SKM-1 (cell line): ENCODE measurements around the gene CTNND2.
"Not testable (repeated sequence)": the region's sequence is repeated elsewhere in the genome, so short reads cannot be mapped to it uniquely, and the experiment has no call there.

Experiments
- DNase-seq: peaks from one replicate; lab custom pipeline; 2025; ENCODE audit not compliant: unreplicated experiment; lab: John Stamatoyannopoulos, UW

CTNND2 gene

DNA sequence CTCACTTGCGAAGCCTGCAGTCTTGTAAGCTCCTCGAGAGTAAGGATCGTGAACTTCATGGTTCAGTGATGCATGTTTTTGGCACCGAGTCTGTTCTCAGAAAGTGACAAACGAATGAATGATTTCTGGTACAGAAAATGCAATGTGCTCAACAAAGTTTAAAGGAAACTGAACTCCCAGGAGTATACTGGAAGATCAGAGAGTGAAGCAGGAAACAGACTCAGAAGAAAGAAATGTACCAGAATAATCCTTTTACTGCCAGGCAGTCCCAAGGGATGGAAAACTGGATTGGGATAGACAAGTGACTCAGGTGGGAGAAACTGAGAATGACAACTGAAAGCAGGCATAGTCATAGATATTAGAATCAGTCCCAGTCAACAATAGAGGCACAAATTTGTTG lies 420.6 kb downstream of the CTNND2 start:
- DNase-seq = no peak

DNA sequence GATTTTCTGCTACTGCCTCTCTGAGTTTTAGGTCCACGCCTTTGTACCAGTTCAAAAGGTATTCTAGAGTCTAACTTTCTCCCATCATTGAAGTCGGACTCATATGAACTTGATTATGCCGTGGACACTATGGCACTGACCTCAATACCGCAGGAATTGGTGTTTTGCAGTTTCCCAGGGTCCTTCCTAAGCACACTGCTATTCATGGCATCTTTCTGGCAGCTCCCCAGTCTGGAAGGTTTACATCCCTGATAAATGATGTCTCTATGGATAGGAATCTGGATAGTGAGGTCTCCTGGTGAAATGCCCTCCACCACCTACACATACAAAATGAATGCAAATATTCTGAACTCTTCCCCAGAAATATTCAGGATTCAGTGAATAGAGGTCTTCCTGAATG lies 422.2 kb downstream of the CTNND2 start:
- no peak for DNase-seq

DNA sequence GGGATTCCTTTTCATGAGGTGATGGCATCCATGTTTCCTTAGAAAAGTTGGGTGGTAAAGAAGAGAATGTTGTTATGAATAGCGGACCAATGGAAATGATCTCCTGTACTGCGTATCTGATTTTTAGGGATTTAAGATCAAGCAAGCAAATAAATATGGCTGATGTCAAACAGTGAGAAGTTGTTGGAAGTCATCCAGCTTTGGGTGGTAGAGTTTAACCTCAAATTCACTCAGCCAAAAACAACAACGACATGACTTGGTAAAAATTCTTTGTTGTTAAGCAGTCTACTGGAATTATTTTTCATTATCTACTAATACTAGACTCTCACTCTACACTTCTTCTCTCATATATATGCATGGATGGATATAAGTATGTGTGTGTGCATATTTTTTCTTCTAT lies 426.5 kb downstream of the CTNND2 start:
- no peak for DNase-seq

DNA sequence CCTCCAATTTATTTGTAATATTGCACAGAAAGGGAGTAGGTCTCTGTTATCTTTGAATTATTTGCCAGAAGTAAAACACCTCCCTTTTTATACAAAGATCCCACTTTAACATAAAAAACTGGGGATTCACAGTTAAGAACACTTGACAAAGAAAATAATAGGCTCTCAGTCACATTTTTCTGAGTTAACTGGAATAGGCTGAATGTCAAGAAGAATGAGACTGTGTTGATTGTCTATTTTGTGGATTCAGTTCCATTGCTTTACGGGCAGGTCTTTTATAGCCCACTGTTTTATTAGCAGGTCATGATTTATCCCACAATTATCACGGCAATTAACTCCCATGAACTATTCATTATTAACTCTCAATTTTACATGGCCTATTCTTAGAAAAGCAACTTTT lies 427.4 kb downstream of the CTNND2 start:
- DNase-seq = no peak

DNA sequence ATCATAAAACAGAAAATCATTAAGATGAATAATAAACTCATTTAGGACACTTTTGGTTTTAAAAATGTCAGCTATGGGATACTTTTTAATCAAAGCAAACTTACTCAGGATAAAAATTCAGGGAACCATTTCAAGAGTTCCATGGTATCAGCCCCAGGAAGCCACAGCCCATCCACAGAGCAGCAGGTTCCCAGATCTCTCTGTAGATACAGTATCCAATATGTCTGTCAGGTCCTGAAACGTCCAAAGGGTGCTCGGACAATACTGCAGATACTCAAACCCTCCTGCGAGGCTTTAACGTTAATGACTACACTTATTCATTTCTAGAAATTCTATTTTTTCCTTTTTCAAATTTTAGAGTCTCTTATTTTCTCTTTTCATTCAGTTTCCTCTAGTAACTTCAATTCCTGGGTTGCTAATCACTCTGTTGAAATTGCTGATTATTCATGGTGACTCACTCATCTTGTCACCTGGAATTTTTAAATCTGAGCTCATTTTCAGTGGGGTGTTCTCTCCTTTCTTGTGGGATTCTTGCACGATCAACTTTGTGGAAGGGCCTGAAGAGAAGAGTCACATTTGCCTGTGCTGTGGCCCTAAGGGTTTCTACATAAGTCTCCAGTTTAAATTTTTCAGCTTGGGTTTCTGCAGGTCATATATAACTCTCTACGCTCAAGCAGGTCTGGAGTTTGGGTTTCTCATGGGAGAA lies 435.8 kb downstream of the CTNND2 start:
- no peak for DNase-seq

DNA sequence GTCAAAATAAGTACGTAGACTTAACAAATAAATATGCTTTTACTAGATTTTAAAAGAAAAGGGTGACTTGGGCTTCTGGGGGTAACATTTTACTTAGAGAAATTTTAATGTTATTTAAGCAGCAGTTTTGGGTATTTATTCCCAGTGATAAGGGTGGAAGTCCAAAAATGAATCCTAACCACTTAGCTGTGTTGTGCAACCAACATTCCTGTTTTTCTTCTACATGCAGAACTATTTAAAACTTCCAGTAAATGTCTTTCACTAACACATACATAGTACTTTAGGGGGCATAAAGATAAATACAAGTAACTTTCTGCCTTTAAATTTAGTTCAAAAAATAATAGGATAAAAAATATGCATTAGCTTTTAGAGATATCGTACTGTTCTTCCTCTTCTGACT lies 436.7 kb downstream of the CTNND2 start:
- no peak for DNase-seq

DNA sequence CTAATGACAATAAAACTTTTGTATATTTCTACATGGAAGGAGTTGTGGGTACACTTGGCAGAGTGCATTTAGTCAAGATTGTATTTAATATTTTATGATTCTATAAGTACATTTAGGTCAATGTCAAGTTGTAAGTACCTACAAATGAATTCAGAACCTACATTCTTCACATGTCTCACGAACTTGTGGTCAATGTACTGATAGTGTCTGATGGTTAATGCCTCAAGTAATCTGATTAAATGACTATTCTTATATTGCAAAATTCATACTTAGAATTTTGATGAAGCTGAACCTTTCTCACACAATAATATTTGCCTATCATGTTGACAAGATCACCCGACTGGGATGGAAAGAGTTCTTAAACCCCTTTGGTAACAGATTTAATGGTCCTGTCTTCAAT lies 444.5 kb downstream of the CTNND2 start:
- DNase-seq = no peak

DNA sequence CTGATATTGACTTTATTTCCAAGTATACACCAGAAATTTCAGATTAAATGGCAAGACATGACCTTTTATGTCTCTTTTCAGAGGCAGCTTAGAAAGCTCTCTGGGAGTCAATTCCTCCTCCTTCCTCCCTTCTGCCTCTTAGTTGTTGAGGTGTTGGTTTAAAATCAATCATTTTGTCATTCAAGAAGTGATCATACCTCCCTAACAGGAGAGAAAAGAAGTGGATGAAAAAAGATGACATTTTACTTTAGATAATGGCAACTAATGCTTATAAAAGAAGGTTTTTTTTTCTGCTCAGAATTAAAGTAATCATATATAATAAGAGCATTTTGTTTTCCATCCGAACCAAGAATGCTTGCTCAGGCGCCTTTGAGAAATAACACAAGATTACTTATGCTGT lies 448.7 kb downstream of the CTNND2 start:
- DNase-seq = no peak

DNA sequence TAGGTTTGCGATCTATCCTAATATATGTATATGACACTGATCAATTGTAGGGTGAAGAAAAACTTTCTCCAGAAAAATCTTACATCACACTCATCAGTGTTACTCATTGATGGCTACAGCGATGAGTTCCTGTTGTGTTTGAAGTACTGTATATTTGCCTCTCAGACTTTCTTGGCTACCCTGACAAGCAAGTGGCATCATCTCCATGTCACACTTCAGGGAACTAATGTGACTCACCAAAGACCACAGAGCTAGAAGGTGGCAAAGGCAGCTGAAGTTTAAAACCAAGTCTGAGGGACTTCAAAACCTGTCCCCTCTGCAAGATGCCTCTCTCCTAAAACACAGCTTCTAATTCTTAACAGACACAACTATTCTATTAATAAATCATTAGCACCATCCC lies 451.4 kb downstream of the CTNND2 start:
- DNase-seq = no peak

DNA sequence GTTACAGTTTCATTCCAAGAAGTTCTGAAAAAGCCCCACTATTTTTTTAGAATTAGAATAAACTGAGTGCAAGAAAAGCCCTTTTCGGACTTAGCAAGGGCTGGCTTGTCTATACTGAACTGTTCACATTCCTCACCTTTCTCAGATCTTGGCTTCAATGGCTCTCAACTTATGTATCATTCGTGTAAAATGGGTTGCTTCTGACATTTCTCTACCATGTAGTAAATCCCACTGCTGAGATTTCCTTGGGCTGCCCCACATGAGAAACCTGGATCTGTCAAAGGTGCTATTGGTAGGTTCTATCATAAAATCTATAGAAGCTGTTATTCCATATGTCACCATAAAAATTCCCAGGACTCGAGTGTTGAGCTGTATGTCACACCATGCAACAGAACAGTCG lies 454.3 kb downstream of the CTNND2 start:
- no peak for DNase-seq

DNA sequence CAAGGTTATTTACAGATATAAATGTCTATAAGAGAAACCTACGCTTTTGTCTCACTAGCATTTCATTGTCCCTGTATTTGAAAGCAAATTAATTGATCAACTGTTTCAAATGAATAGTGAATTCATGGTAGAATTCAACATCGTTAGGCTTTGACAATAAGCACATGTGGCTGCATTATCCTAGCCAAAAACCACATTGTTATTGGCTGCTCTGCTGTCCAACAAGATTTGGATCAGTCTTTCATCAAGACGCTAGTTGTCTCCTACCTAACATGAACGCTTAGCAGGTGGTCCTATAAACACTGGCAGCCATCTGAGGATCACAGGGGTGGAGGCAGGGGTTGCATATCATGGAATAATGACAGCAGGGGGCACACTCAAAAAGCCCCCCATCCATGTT lies 455.0 kb downstream of the CTNND2 start:
- no peak for DNase-seq

DNA sequence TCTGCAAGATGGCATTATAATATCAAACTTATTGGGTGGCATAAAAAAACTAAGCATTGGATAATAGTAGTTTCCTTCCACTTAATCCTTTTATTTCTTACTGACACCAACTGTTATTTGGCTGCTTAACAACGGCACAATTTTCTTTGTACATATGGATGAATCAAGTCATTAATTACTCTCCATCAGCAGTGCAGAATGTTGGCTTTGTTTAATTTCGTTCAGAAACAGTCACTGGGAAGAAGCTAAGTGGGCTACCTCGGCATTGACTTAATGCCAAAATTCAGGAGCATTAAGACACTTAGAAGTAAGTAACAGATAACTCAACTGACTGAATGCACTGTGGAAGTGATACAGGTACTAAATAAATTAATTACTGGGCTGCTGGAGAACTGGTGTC lies 460.4 kb downstream of the CTNND2 start:
- no peak for DNase-seq

DNA sequence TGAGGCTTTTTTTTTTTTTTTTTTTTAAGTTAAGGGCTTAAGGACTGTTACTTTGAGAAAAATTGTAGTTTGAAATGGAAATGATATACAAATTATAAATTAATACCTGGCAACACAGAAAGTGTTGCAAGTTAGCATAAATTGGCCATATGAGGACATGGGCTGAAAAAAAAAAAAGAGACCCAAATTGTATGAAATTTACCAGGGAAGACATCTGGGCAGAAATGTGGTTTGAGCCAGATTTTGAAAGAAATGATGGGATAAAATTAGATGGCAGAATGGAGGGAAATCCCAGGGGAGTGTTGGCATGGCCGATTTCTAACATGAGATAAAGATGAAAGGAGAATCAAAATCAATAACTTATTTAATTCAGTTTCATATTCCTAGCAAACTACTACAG lies 472.1 kb downstream of the CTNND2 start:
- no peak for DNase-seq

DNA sequence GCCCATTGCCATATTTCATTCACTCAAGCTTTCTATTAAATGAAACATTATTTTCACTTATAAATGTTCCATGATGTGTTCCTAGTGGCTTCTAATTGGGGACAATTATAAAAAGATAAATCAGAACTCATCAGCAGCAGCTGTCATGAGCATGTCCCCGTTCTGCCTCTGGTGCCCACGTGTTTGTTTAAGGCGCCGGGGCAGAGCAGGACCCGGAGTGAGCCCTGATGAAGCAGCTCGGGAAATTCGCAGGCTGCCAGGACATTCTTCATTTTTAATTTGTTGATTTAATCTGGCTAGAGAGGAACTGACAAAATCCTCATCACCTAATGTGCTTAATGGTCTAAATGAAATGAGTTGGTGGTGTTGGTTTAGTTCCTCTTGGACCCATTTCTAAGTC lies 475.0 kb downstream of the CTNND2 start:
- DNase-seq = no peak

DNA sequence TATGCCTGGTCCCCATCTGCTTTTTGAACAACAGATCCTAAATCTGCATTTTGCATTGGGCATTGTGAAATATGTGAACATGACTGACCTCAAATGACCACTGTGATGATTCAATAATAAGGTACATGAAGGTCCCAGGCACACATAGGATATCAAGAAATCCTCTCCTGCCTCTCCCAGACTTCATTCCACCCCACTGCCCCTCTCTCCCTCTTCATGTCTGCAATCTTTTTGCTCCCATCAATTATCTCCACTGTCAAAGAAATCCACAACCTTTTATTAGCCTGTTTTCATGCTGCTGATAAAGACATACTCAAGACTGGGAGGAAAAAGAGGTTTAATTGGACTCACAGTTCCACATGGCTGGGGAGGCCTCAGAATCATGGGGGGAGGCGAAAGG lies 476.7 kb downstream of the CTNND2 start:
- DNase-seq = no peak

DNA sequence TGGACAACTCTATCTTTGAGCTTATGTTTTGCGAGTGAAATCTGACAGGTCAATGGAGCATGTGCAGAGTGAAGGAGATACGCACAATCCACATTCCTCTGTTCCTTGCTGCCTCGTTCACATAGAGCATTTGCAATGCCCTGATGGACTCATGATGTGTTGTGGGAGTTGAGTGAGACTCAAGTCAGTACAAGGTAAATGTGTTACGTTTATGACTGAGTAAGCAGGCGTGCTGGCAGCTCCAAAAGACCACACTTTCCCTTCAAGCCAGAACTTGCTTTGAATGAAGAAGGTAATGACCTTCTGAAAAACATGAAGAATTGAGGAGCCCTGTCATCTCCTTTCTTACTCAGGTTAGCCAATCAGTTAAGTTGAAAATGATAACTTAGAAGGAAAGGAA lies 477.8 kb downstream of the CTNND2 start:
- no peak for DNase-seq

DNA sequence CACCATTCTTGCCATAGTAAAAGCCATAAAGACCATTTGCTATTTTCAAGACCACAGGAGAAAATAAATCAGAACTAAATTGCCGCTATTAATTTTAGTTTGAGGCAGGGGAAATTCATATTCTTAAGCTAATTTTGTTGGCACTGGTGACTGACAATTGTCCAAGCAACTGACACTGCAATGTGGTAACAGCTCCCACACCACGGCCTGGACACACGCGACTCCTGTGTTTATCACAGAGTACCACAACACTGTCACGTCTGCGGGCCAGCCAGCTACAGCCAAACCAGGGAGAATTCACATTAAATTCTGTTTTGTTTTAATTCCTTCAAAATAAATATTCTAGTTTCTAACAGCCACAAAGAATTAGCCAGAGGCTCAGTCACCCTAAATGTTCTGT lies 481.9 kb downstream of the CTNND2 start:
- no peak for DNase-seq

DNA sequence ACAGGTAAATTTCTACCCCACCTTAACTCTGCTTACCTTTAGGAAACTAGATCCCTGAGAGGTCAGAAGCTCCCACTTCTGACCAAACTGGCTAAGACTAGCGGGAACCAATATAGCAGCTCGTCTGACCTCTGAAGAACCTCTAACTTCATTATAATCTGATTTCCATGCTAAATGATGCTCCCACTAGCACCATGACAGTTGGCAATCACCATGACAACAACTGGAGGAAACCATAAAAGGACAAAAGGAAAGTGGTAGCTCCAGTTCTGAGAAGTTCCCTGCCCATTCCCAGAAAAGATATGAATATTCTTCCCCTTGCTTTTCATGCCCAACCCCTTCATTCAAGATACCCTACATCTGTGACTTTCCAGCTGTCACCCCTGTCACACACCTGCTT lies 483.3 kb downstream of the CTNND2 start:
- DNase-seq = no peak

DNA sequence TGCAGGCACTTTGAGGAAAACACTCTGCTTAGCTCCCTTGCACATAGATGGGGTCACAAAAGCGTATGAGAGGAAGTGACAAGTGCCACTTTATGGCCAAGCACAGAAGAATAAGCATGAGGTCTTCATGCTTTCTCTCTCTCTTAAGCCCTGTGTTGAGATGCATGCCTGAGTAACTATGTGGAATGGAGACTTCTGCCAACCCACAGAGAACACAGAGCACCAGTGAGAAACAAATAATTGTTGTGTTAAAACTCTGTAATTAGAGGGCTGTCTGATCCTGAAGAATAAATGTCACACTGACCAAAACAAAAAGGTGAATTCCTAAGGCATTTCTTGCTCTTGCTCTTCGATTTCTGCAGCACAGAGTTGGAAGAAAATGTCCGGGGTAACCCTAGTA lies 488.5 kb downstream of the CTNND2 start:
- DNase-seq = no peak

DNA sequence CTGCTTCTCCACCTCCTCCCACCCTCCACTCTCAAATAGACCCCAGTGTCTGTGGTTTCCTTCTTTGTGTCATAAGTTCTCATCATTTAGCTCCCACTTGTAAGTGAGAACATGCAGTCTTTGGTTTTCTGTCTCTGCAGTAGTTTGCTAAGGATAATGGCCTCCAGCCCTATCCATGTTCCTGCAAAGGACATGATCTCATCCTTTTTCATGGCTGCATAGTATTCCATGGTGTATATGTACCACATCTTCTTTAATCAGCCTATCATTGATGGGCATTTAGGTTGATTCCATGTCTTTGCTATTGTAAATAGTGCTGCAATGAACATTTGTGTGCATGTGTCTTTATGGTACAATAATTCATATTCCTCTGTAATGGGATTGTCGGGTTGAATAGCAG lies 489.5 kb downstream of the CTNND2 start:
- not testable (repeated sequence) for DNase-seq

DNA sequence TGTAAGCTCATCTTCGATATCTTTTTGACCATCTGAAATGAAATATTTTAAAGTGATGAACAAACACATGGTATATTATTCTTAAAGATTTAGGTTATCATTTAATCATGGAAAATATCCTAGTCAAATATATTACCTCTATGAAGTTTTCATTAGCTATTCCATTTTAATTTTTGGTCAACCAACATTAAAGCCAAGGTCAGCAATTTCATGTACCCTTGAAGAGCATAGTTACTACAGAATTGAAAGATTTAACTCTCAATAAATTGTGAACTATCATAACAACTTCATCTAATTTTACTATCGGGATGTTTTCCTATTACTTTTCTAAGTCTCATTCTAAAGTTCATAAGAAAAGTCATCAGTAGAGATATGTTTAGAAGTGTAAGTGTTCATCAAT lies 492.6 kb downstream of the CTNND2 start:
- DNase-seq = no peak

DNA sequence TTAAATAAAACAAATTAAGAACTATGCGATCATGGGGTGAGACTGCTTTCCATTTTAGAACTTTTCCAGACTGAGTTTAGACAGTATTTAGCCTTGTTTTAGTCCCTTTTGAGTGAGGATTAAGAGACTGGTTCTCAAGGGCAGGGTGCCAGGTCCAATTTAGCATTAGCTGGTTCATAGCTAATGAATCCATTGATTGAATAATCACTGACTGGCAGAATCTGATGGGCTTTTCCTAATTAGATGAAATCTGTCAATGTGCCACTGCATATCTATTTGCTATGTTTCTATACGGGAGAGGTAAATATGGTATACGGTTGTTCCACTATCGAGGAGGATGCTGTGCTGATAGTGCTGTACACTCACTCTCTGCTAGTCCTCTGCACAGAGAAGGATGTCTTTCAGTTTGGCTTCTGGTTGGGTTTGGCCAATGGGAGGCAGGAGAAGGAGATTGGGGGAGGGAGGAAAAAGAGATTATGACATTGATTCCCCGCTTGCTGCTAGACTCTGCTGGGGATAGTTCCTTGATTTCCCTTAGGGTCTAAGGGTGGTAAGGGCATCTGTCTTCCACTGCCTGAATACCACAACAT lies 496.6 kb downstream of the CTNND2 start:
- no peak for DNase-seq

DNA sequence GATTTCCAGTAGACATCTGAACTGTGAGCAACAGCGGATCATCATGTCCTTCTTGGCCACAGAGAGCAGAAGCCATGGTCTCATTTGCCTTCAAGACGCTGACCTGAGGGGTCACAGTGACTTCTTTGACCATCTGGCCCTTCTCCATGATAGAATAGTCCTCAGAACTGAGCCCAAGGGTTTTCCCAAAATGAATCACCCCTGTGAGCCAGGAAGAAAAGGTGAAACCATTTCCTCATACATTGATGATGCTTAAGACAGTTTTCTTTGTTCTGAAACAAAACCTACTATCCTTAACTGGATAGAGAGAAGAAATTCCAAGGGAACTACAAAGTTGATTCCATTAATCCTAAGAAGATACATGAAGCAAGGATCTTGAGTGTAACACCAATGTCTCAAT lies 503.9 kb downstream of the CTNND2 start:
- DNase-seq = no peak
